GM18870 (cell line): ENCODE data around the gene YWHAQ.
"Not testable (repeated sequence)": the region's sequence is repeated elsewhere in the genome, so short reads cannot be mapped to it uniquely, and the experiment has no call there.

Experiments used
- ATAC-seq: cut with Tn5 transposase; IDR thresholded peaks from one replicate; pipeline ENCODE4 v1.9.1; 2021; ENCODE audit warnings: moderate library complexity; ENCODE audit not compliant: unreplicated experiment

Gene YWHAQ

GRCh38 chr2:9631878-9632700 lies 1.3 kb upstream of the YWHAQ start:
- no peak for ATAC-seq

DNA sequence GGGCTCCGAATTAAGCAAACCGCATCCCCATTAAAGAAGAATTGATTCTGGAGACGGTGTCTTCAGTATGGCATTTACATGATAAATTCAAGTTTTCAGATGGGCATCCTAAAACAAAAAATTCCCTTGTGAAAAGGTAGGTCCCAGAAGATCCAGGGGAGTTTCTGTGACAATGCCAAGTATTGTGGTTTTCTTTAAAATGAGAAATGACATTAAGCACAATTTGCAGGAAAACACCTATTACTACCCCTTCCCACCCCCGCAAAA lies 689 bp upstream of the YWHAQ start:
- ATAC-seq: no peak

- ATAC-seq: no peak
These were observed 571 bp downstream of the YWHAQ start for GRCh38 chr2:9630117-9630735.

GRCh38 chr2:9629222-9630116 lies 1.3 kb downstream of the YWHAQ start:
- ATAC-seq: no peak

DNA sequence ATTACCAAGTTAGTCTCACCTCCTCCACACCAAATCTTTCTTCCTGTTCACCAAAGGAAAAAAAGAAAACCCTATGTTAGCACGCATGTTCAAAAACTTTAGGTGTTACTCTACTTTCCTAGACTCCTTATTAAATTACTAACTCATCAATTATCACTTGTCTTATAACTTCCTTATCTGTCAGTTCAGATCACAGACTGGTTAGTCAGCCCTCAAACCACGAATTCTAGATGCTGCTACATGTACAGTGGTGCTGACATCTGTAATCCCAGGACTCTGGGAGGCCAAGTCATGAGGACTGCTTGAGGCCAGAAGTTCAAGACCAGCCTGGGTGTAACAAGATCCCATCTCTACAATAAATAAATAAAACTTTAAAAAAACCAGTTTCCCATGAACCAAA lies 3.5 kb downstream of the YWHAQ start:
- ATAC-seq: no peak

DNA sequence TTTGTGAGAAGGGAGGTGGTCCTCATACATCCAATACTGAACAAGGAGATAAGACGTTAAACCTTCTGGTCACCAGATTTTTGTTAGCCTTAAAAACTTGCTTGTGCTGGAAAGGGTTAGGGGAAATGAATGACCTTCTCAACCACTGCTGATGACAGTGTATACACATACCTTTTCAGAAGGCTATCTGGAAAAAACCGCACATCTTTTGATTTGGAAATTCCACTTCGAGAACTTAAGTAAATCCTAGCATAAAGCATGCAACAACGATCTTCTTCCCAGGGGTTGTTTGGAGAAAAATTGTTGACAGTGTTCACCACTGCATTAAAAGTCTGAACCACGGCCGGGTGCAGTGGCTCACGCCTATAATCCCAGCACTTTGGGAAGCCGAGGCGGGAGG lies 7.6 kb downstream of the YWHAQ start:
- ATAC-seq: no peak

- not testable (repeated sequence) for ATAC-seq
These were observed 9.1 kb downstream of the YWHAQ start for GRCh38 chr2:9621655-9622054.

- ATAC-seq: no peak
These were observed 12.4 kb downstream of the YWHAQ start for GRCh38 chr2:9618410-9618809.

GRCh38 chr2:9617749-9618148 lies 13.0 kb downstream of the YWHAQ start:
- ATAC-seq: no peak

GRCh38 chr2:9617296-9617695 lies 13.5 kb downstream of the YWHAQ start:
- no peak for ATAC-seq

DNA sequence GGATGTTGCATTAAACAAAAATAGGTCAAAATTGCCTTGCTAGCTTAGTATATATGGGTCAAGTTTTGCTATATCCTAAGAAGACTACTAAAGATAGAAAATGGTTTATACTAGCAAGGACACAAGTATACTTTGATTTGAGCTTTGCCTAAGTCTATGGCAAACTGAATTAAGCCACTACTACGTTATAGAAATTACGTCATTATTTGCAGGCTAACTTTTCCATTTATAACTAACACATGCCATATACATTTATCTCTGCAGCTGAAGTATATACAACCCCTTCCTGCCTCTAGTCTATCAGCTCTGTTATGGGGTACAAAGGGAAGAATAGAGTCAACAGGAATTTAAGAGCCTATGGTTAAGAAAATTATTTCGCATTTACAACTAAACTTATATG lies 16.2 kb downstream of the YWHAQ start:
- no peak for ATAC-seq

- ATAC-seq: no peak
These were observed 17.5 kb downstream of the YWHAQ start for GRCh38 chr2:9613291-9613690.

- not testable (repeated sequence) for ATAC-seq
These were observed 19.3 kb downstream of the YWHAQ start for GRCh38 chr2:9611549-9611912.

GRCh38 chr2:9610781-9611548 lies 19.8 kb downstream of the YWHAQ start:
- ATAC-seq: no peak

DNA sequence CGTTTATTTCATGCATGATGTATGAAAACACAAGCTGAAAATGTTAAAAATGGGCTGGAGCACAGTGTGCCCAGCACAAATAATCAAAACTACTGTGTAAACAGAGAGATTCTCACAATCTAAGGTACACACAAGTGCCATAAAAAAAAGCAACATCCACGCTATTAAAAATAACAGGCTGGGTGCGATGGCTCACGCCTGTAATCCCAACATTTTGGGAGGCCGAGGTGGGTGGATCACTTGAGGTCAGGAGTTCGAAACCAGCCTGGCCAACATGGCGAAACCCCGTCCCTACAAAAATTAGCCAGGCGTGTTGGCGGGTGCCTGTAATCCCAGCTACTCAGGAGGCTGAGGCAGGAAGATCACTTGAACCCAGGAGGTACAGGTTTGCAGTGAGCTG lies 22.3 kb downstream of the YWHAQ start:
- ATAC-seq: not testable (repeated sequence)

- no peak for ATAC-seq
These were observed 28.4 kb downstream of the YWHAQ start for GRCh38 chr2:9602412-9602811.

DNA sequence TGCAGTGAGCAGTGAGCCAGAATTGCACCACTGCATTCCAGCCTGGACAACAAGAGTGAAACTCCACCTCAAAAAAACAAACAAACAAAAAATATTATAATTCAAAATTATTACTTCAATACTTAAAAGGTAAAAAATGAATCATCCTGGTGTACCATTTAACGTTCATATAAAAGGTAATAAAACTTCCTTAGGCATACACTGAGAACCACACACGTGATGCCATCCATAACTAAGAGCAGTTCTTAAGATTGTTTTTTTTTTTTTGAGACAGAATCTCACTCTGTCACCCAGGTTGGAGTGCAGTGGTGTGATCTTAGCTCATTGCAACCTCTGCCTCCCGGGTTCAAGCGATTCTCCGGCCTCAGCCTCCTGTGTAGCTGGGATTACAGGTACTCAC lies 29.4 kb downstream of the YWHAQ start:
- no peak for ATAC-seq

GRCh38 chr2:9599430-9599829 lies 31.4 kb downstream of the YWHAQ start:
- ATAC-seq: no peak

GRCh38 chr2:9596621-9597311 lies 34.0 kb downstream of the YWHAQ start:
- no peak for ATAC-seq

DNA sequence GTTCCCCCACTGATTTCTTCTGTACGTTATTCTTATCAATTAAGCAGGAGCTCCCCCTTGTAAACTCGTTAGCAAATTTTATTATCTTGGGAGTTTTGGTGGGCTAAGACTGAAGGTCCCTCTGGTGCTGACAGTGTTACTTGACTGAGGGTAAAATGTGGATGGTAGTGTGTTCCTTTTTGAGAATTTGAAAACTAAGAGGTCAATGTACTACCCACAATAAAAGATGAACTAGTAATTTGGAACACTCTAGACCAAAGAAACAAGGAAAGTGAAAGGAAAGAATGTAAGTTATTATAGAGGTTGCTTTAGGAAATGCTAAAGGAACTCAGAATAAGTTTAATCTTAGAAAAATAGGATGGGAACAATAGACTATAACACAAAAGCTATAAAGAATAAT lies 35.1 kb downstream of the YWHAQ start:
- no peak for ATAC-seq

- not testable (repeated sequence) for ATAC-seq
These were observed 35.5 kb downstream of the YWHAQ start for GRCh38 chr2:9595256-9595655.
